ENCODE measurements around the gene DLG2.

DLG2 gene

DNA sequence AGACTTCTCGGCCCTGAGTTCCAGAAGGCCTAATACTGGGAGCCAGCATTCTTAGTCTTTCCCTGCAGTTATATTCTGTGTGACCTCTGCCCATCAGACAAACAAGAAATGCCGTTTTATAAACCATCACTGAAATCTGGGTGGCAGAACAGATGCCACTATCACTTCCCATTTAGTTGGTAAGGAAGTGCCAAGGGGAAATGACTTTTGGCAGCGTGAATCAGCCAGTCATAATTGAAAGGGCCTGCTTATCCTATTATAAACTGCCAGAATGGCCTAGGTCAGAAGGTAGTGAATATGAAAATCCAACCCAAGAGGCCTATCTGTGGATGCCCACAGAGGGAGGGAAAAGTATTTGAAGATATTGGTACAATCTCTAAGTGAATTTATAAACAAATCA lies 1694.1 kb downstream of the DLG2 start:
- no peaks in the 10 kb centered on the region for H3K9me2 ChIP-seq (replicated peaks; ENCODE audit: insufficient read depth, low read length)
- TF ChIP-seq EZH2 (optimal IDR thresholded peaks at IDR 0.05; ENCODE audit: low read depth, low read length) (no peak), EZH2phosphoT487 (IDR thresholded peaks at IDR 0.05; ENCODE audit: low read length) (no peak)
- TF ChIP-seq, protein P1, sequence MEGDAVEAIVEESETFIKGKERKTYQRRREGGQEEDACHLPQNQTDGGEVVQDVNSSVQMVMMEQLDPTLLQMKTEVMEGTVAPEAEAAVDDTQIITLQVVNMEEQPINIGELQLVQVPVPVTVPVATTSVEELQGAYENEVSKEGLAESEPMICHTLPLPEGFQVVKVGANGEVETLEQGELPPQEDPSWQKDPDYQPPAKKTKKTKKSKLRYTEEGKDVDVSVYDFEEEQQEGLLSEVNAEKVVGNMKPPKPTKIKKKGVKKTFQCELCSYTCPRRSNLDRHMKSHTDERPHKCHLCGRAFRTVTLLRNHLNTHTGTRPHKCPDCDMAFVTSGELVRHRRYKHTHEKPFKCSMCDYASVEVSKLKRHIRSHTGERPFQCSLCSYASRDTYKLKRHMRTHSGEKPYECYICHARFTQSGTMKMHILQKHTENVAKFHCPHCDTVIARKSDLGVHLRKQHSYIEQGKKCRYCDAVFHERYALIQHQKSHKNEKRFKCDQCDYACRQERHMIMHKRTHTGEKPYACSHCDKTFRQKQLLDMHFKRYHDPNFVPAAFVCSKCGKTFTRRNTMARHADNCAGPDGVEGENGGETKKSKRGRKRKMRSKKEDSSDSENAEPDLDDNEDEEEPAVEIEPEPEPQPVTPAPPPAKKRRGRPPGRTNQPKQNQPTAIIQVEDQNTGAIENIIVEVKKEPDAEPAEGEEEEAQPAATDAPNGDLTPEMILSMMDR (IDR thresholded peaks at IDR 0.05; ENCODE audit: low read length), result no peak
- no peaks in the 10 kb centered on the region for H3K36me3 ChIP-seq (replicated peaks; ENCODE audit: insufficient read depth, low read length)
- H3F3A ChIP-seq (ENCODE audit: insufficient read depth, low read length), result no peaks in the 10 kb centered on the region
- no peaks in the 10 kb centered on the region for H3K79me2 ChIP-seq (ENCODE audit: low read length)
- no peak overlapping the region for H3K4me2 ChIP-seq (ENCODE audit: low read depth, low read length)
- no peak overlapping the region for H3K4me3 ChIP-seq (ENCODE audit: low read length)
- H3K27me3 ChIP-seq (replicated peaks; ENCODE audit: insufficient read depth, low read length), result no peaks in the 10 kb centered on the region
- no peak overlapping the region for H3K9ac ChIP-seq (ENCODE audit: low read length)
- H3K27ac ChIP-seq (ENCODE audit: low read length), result no peak overlapping the region
- DNase-seq, result no peak
- H4K20me1 ChIP-seq (ENCODE audit: insufficient read depth, low read length), result 0 out of 2 replicates have a peak, but pooled peaks cover 3% of the 10 kb centered on the region
- no peaks in the 10 kb centered on the region for H3K4me1 ChIP-seq (ENCODE audit: low read length)
- no peak overlapping the region for H2AFZ ChIP-seq (ENCODE audit: low read length)
- H3K9me3 ChIP-seq (replicated peaks; ENCODE audit: insufficient read depth, low read length), result no peaks in the 10 kb centered on the region

DNA sequence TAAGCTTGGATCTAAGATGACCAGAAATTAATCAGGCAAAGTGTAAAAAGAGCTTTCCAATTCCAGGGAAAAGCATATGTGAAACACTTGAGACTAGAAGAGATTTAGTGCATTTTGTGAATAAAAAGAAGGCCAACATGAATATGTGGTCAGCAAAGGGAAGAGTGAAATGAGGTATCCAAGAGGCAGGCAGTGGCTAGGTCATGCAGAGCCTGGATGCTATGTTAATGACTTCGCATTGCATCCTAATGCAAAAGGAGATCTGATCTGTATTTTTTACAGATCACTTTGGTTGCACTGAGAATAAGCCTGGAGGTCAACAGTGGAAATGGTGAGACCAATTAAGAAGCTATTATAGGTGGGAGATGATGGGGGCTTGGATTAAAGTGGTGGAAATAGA lies 1699.7 kb downstream of the DLG2 start:
- H3K9ac ChIP-seq (ENCODE audit: low read length), result no peak overlapping the region
- H3K27ac ChIP-seq (ENCODE audit: low read length), result no peak overlapping the region
- no peaks in the 10 kb centered on the region for H3K4me1 ChIP-seq (ENCODE audit: low read length)
- no peaks in the 10 kb centered on the region for H4K20me1 ChIP-seq (ENCODE audit: insufficient read depth, low read length)
- H3K27me3 ChIP-seq (replicated peaks; ENCODE audit: insufficient read depth, low read length), result no peaks in the 10 kb centered on the region
- TF ChIP-seq, protein P1 (IDR thresholded peaks at IDR 0.05; ENCODE audit: low read length), result no peak
- TF ChIP-seq EZH2 (optimal IDR thresholded peaks at IDR 0.05; ENCODE audit: low read depth, low read length), result no peak
- TF ChIP-seq EZH2phosphoT487 (IDR thresholded peaks at IDR 0.05; ENCODE audit: low read length), result no peak
- no peak overlapping the region for H2AFZ ChIP-seq (ENCODE audit: low read length)
- no peaks in the 10 kb centered on the region for H3F3A ChIP-seq (ENCODE audit: insufficient read depth, low read length)
- H3K9me2 ChIP-seq (replicated peaks; ENCODE audit: insufficient read depth, low read length), result no peaks in the 10 kb centered on the region
- no peaks in the 10 kb centered on the region for H3K9me3 ChIP-seq (replicated peaks; ENCODE audit: insufficient read depth, low read length)
- H3K4me3 ChIP-seq (ENCODE audit: low read length), result no peak overlapping the region
- H3K36me3 ChIP-seq (replicated peaks; ENCODE audit: insufficient read depth, low read length), result no peaks in the 10 kb centered on the region
- no peaks in the 10 kb centered on the region for H3K79me2 ChIP-seq (ENCODE audit: low read length)
- DNase-seq, result no peak
- no peak overlapping the region for H3K4me2 ChIP-seq (ENCODE audit: low read depth, low read length)

DNA sequence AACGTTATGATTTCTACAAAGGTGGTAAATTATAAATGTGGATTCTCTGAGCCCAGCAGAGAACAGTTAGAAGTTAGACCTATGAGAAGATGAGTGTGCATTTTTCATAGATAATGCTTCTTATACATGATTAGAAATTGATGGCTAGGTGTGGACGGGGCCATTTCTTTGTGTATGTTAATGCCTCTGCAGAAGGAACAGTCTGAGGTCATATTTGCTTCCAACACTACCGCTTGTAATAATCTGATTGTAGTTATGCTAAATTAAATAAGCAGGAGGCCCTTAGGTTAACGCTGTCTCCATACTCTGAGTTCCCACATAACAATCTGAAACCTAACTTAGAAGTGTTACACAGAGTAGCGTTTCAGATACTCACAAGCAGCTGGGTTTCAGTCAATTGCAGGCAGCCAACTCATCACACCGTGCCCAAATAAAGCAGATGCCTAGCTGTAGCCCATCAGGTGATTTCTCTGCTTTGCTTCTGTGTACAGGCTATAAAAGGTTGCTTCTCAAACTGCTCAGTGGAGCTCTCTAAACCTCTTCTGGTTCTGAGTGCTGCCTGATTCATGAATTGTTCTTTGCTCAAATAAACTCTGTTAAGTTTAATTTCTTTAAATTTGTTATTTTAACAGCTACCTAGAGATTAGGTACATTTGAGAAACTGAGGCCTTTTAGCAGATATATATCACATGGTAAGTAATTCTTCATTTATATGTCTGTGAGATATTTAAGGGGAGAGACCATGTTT lies 1702.2 kb downstream of the DLG2 start:
- no peak overlapping the region for H3K4me2 ChIP-seq (ENCODE audit: low read depth, low read length)
- H3F3A ChIP-seq (ENCODE audit: insufficient read depth, low read length), result no peaks in the 10 kb centered on the region

More for the DNA sequence above, 1702.2 kb downstream of the DLG2 start:
- no peak for DNase-seq
- no peak overlapping the region for H3K9ac ChIP-seq (ENCODE audit: low read length)
- H2AFZ ChIP-seq (ENCODE audit: low read length), result no peak overlapping the region
- no peak overlapping the region for H3K4me3 ChIP-seq (ENCODE audit: low read length)
- no peaks in the 10 kb centered on the region for H3K27me3 ChIP-seq (replicated peaks; ENCODE audit: insufficient read depth, low read length)
- no peaks in the 10 kb centered on the region for H3K9me3 ChIP-seq (replicated peaks; ENCODE audit: insufficient read depth, low read length)
- no peak overlapping the region for H3K27ac ChIP-seq (ENCODE audit: low read length)
- no peaks in the 10 kb centered on the region for H3K4me1 ChIP-seq (ENCODE audit: low read length)
- H3K9me2 ChIP-seq (replicated peaks; ENCODE audit: insufficient read depth, low read length), result no peaks in the 10 kb centered on the region
- TF ChIP-seq EZH2 (optimal IDR thresholded peaks at IDR 0.05; ENCODE audit: low read depth, low read length) (no peak), EZH2phosphoT487 (IDR thresholded peaks at IDR 0.05; ENCODE audit: low read length) (no peak)
- TF ChIP-seq, protein P1 (IDR thresholded peaks at IDR 0.05; ENCODE audit: low read length), result no peak
- H3K79me2 ChIP-seq (ENCODE audit: low read length), result no peaks in the 10 kb centered on the region
- H4K20me1 ChIP-seq (ENCODE audit: insufficient read depth, low read length), result no peaks in the 10 kb centered on the region
- no peaks in the 10 kb centered on the region for H3K36me3 ChIP-seq (replicated peaks; ENCODE audit: insufficient read depth, low read length)

Data from MM.1S (cell line).